Measurements from ENCODE around the gene ZSCAN25.
A peak's percentile ranks its signal among the peaks of the same experiment; 100 is the strongest.
"Not testable (repeated sequence)": the region's sequence is repeated elsewhere in the genome, so short reads cannot be mapped to it uniquely, and the experiment has no call there.

The ZSCAN25 gene

GRCh38 chr7:99616359-99617191, at the start of gene ZSCAN25:
TSS of gene ZSCAN25 (plus strand) at chr7:99616946. CDS start at chr7:99619607, 2,661 bp downstream.
- ATAC-seq = peak; percentile 97

GRCh38 chr7:99568770-99569169, 48.0 kb upstream of the ZSCAN25 start:
- not testable (repeated sequence) for ATAC-seq

- no peak for ATAC-seq
Observed at GRCh38 chr7:99571768-99572167, 45.0 kb upstream of the ZSCAN25 start.

GRCh38 chr7:99573257-99573656, 43.5 kb upstream of the ZSCAN25 start:
- ATAC-seq = no peak

- ATAC-seq = no peak
Observed at GRCh38 chr7:99576251-99576650, 40.5 kb upstream of the ZSCAN25 start.

- ATAC-seq = no peak
Observed at GRCh38 chr7:99579281-99579955, 37.3 kb upstream of the ZSCAN25 start.

- ATAC-seq = peak; percentile 69 to 77
Observed at GRCh38 chr7:99579956-99580777, 36.6 kb upstream of the ZSCAN25 start.

GRCh38 chr7:99580778-99581332, 35.9 kb upstream of the ZSCAN25 start:
- not testable (repeated sequence) for ATAC-seq

GRCh38 chr7:99588868-99589267, 27.9 kb upstream of the ZSCAN25 start:
- ATAC-seq = no peak

- ATAC-seq = peak; percentile 65 to 68
Observed at GRCh38 chr7:99594948-99595745, 21.6 kb upstream of the ZSCAN25 start.

- peak; percentile 19 to 27 for ATAC-seq
Observed at GRCh38 chr7:99596408-99596955, 20.3 kb upstream of the ZSCAN25 start.

- ATAC-seq = no peak
Observed at GRCh38 chr7:99597762-99598501, 18.8 kb upstream of the ZSCAN25 start, which contains the start of gene TMEM225B. TSS of gene TMEM225B (plus strand) at chr7:99598267. CDS start at chr7:99604389, 6,122 bp downstream.

- ATAC-seq = no peak
Observed at GRCh38 chr7:99599836-99600235, 16.9 kb upstream of the ZSCAN25 start.

GRCh38 chr7:99601656-99602310, 15.0 kb upstream of the ZSCAN25 start:
- ATAC-seq = no peak

GRCh38 chr7:99605527-99605926, 11.2 kb upstream of the ZSCAN25 start:
- ATAC-seq = no peak

- no peak for ATAC-seq
Observed at GRCh38 chr7:99606531-99606930, 10.2 kb upstream of the ZSCAN25 start.

- ATAC-seq = no peak
Observed at GRCh38 chr7:99607548-99607947, 9.2 kb upstream of the ZSCAN25 start.

- no peak for ATAC-seq
Observed at GRCh38 chr7:99614495-99614894, 2.3 kb upstream of the ZSCAN25 start.

GRCh38 chr7:99615989-99616358, 772 bp upstream of the ZSCAN25 start:
- no peak for ATAC-seq

GRCh38 chr7:99617192-99617781, 541 bp downstream of the ZSCAN25 start:
- peak; percentile 39 to 50 for ATAC-seq
